Raji (cell line): ENCODE data around the gene JAKMIP1.

Source experiments
- POLR2A ChIP-seq: IDR thresholded peaks from 2 replicates; pipeline ENCODE4 v1.6.1; 2011; ENCODE audit warnings: low read depth, low read length, control low read depth; ENCODE audit not compliant: insufficient read depth

JAKMIP1 gene

DNA sequence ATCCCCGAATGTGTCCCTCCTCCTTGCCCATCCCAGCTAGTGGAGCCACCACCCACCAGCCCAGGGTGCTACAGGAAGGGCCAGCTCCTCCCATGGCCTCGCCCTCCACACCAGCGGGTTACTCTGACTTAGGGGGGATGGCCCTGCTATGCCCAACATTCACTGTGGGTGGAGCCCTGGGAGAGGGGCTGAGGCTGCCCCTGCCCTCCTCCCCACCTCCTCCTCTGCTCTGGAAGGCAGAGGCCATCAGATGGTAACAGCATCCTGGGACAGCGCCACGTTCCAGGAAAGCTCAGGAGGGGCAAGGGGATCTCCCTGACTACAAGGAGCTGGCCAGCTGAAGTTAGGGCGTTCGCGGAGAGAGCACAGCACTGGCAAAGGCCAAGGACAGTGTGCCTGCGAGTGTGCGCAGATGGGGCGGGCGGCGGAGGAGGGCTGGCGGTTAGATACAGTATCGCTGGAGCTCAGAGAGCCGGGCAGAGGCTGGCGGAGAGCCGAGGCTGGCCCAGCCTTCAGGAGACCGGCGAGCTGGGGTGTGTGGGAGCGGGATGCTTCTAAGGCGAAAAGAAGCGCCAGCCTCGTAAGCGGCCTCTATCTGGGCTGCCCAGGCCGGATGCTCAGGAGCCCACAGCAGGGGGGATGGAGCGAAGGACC is 1.5 kb downstream of the JAKMIP1 start:
- no peak for TF ChIP-seq POLR2A

DNA sequence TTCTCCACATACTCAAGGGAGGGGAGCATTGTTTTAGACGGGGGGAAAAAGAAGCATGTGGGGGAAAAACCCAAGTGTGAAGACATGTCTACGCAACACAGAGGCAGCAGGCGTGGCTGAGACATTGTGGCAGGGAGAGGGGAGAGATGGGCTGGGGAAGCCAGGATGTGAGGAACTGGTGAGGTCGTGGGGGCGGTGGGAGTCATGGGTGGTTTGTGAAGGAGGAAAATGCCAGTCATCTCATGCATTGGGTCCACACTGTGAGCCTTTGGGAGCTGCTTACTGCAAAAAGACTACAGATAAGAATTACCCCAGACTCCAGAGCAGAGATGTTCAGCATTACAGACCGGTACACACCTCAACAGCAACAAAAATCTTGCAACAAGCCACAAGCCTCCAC is 2.1 kb downstream of the JAKMIP1 start:
- TF ChIP-seq POLR2A: no peak

DNA sequence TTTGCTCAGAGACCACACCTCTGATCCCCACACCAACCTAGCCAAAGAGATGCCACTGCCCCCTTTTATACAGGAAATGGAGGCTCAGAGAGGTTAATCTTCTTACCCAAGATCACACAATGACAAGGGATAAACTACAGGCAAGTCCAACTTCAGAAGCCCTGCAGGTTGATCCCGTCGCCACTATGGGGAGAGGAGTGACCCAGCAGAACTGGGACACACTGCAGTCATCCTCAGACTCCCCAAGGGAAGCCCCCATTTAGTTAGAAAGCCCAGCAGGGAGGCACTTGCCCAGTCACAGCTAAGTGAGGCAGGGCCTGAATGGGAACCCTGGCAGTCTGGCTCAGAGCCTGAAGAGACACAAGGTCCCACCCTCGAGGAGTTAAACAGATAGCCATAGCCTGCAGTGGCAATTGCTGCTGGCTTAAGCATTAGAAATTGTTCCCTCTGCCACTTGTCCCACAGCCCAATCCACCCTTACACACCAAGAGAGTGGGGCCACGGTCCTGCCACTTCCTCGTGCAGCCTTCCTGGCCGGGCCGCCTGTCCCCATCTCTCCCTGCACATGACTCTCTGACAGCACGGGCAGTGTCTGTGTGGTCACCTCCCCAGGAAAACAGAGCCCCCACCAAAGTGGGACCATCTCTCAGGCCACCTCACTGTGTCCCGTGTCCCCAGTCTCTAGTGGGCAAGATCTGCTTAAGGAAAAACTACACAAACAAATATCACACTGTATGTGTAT is 2.7 kb downstream of the JAKMIP1 start:
- no peak for TF ChIP-seq POLR2A

GRCh38 chr4:6196871-6197270 is 3.5 kb downstream of the JAKMIP1 start:
- TF ChIP-seq POLR2A: no peak

GRCh38 chr4:6196324-6196723 is 4.0 kb downstream of the JAKMIP1 start:
- no peak for TF ChIP-seq POLR2A

- no peak for TF ChIP-seq POLR2A
These were observed 4.6 kb downstream of the JAKMIP1 start for GRCh38 chr4:6195602-6196319.

- no peak for TF ChIP-seq POLR2A
These were observed 5.7 kb downstream of the JAKMIP1 start for GRCh38 chr4:6194458-6195195.

DNA sequence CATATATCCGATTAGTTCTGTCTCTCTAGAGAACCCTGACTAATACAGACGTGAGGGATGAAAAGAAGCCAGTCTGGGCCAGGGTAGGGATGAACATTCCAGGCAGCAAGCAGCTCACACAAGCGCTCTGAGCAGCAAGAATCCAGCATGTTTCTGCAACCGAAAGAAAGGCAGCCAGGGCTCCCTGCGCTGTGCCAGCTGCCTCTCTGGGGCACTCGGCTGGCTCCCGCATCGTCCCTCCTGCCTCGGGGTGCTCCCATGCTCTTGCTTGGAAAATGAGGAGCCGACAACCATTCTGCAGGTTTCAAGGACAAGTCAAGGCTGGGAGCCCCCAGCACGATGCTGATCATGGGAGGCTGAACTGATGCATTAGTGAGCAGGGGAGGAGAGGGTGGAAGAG is 7.0 kb downstream of the JAKMIP1 start:
- TF ChIP-seq POLR2A: no peak

DNA sequence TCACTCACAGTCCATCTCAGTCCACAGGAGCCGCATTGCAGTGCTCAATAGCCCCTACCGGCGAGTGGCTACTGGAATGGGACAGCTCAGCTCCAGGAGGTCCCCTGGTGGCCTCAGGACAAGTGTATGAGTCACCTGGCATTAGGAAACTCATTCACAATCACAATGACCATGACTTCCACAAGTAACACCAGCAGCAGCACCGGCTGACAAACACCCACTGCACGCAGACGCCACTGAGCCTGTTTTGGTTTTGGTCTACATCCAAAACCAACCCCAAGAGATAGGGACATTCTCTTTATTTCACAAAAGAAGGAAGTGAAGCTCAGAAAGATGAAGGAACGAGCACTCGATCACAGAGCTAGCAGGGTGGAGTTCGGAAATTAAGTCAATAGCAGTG is 8.1 kb downstream of the JAKMIP1 start:
- no peak for TF ChIP-seq POLR2A

- TF ChIP-seq POLR2A: no peak
These were observed 8.8 kb downstream of the JAKMIP1 start for GRCh38 chr4:6191448-6192130.

DNA sequence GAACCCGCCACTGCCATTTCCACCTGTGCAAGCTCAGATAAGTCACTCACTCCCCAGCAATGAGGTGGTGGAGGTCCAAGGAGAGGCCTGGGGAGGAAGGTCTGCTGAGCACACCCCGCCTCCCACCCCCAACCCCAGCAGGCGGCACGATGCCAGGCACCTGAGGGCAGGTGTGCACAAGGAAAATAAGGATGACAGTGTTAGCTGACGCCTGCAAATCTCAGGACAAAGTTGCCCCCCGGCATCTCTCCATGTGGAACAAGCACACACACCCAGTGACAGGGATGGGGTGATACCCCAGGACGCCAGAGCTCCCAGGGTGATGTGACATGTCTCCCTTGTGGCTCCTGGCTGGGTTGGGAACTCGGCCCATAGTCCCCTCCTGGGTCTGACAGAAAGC is 9.9 kb downstream of the JAKMIP1 start:
- no peak for TF ChIP-seq POLR2A

DNA sequence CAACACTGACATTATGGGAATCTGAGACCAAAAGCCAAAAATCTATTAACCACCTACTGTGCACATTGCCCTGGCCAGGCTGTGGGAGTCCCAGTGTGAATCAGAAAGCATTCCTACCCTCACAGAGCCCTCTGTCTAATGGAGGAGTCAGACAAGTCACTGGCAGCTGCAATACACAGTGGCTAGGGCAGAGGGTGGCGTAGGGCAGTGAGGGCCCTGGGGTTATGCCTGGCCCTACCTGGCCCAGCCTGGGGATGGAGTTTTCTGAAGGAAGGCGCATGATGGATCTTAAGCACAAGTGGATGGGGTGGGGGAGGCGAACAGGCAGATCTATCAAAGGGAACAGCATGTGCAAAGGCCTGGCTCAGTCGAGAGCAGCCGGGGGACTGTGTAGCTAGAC is 10.8 kb downstream of the JAKMIP1 start:
- no peak for TF ChIP-seq POLR2A

- TF ChIP-seq POLR2A: no peak
These were observed 11.6 kb downstream of the JAKMIP1 start for GRCh38 chr4:6188687-6189305.

DNA sequence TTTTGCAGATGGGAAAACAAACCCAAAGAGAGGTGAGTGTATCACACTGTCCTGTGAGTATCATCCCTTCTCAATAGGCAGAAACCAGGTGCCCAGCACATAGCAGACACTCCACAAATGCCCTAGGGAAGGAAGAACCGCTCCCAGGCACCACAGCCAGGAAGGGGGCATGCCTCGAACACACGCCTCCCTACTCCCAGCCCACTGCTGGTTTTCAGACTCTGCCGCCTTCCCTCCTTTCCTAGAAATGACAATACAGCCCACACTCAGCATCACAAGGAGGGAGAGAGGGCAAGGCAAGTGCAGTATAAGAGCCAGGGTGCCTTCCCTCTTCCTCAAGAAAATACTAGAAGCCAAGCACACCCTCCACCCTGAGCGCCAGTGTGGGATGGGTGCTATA is 16.2 kb downstream of the JAKMIP1 start:
- no peak for TF ChIP-seq POLR2A

GRCh38 chr4:6183740-6184139 is 16.6 kb downstream of the JAKMIP1 start:
- TF ChIP-seq POLR2A: no peak
